ENCODE data around the gene PCDHGA9. TPM values are rescaled to one million over a fixed set of nuclear protein-coding genes. Genes with fewer than 3 reads are reported as not detected.

Gene PCDHGA9
- polyA plus RNA-seq, 1 donor (not counting 4 experiments of a cell fraction or from before 2014, with no cell fraction given): 0.28 TPM

DNA sequence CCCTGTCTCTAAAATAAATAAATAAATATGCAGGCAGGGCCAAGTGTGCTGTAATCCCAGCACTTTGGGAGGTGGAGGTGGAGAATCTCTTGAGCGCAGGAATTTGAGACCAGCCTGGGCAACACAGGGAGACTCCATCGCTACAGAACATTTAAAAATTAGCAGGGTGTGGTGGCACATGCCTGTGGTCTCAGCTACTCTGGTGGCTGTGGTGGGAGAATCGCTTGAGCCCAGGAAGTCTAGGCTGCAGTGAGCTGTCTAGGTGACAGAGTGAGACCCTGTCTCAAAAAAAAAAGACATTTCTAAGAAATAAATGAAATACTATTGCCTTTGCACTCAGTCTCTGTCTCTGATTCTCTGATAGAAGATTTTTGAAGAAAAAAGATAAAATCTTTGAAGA is 9.0 kb downstream of the PCDHGA9 start:
- FAIRE-seq: no peak
- Histone ChIP-seq H2AFZ (ENCODE audit: control insufficient read depth, low read length) (no peak overlapping the region), H3K27ac (ENCODE audit: control insufficient read depth, insufficient read depth, low read length) (no peak overlapping the region), H4K20me1 (ENCODE audit: control insufficient read depth, extremely low read depth, insufficient read depth, low read length) (no peaks in the 10 kb centered on the region), H3K9me1 (ENCODE audit: control insufficient read depth, extremely low read depth, insufficient read depth, low read length) (no peaks in the 10 kb centered on the region), H3K4me1 (ENCODE audit: control insufficient read depth, extremely low read depth, insufficient read depth, low read length) (peaks cover 5% of the 10 kb centered on the region), H3K79me2 (ENCODE audit: control insufficient read depth, insufficient read depth, low read length) (no peaks in the 10 kb centered on the region), H3K4me2 (ENCODE audit: control insufficient read depth, extremely low read depth, insufficient read depth, low read depth, low read length) (no peak overlapping the region), H3K9me3 (ENCODE audit: control insufficient read depth, low read depth, low read length) (peaks cover 23% of the 10 kb centered on the region), H3K27me3 (ENCODE audit: control insufficient read depth, extremely low read depth, insufficient read depth, low read length) (peaks cover 15% of the 10 kb centered on the region), H3K9ac (ENCODE audit: control insufficient read depth, extremely low read depth, insufficient read depth, low read length) (no peak overlapping the region), H3K4me3 (ENCODE audit: control insufficient read depth in 2 of 3, extremely low read depth in 1 of 3, insufficient read depth in 2 of 3, low read depth in 1 of 3, low read length in 3 of 3) (no peak overlapping the region), H3K36me3 (ENCODE audit: control insufficient read depth in 2 of 2, extremely low read depth in 1 of 2, insufficient read depth in 2 of 2, low read length in 2 of 2) (no peaks in the 10 kb centered on the region)
- TF ChIP-seq EZH2 (IDR thresholded peaks at IDR 0.05; ENCODE audit: low read length): no peak
- TF ChIP-seq, protein P1, sequence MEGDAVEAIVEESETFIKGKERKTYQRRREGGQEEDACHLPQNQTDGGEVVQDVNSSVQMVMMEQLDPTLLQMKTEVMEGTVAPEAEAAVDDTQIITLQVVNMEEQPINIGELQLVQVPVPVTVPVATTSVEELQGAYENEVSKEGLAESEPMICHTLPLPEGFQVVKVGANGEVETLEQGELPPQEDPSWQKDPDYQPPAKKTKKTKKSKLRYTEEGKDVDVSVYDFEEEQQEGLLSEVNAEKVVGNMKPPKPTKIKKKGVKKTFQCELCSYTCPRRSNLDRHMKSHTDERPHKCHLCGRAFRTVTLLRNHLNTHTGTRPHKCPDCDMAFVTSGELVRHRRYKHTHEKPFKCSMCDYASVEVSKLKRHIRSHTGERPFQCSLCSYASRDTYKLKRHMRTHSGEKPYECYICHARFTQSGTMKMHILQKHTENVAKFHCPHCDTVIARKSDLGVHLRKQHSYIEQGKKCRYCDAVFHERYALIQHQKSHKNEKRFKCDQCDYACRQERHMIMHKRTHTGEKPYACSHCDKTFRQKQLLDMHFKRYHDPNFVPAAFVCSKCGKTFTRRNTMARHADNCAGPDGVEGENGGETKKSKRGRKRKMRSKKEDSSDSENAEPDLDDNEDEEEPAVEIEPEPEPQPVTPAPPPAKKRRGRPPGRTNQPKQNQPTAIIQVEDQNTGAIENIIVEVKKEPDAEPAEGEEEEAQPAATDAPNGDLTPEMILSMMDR (optimal IDR thresholded peaks at IDR 0.05 in 1 of 3, IDR thresholded peaks at IDR 0.05 in 1 of 3, conservative IDR thresholded peaks at IDR 0.05 in 1 of 3; ENCODE audit: extremely low read depth in 1 of 3, insufficient read depth in 2 of 3, low read length in 3 of 3): no peak
- dilution Hi-C loops (cut with MboI; ENCODE audit: extremely low pct_ligation_motif_present, low sequenced_read_pairs): no loop called here
- no peak for DNase-seq (ENCODE audit: low read depth, low spot score)

DNA sequence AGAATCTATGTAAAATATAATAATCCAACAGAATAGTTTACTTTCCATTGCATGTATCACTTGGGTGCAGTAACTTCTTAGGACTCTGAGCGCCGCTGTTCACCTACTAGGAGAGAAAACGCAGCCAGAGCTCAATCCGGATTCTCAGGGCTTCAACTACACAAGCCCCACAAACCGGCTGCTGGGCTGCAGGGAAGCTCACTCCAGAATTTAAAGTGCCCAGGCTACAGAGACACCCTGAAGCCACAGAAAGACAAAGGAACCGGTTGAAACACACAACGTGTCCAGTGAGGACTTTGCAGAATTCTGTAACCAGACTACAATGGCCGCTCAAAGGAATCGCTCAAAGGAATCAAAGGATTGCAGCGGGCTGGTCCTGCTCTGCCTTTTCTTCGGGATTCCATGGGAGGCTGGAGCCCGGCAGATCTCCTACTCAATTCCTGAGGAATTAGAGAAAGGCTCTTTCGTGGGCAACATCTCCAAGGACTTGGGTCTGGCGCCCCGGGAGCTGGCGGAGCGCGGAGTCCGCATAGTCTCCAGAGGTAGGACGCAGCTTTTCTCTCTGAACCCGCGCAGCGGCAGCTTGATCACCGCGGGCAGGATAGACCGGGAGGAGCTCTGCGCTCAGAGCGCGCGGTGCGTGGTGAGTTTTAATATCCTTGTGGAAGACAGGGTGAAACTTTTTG is 10.4 kb downstream of the PCDHGA9 start, which contains the start of gene PCDHGA10:
TSS of gene PCDHGA10 (plus strand) at position 134 of the 686 bp plus-strand sequence. CDS start at position 323, 189 bp downstream.
- Histone ChIP-seq H3K4me3 (ENCODE audit: control insufficient read depth in 2 of 3, extremely low read depth in 1 of 3, insufficient read depth in 2 of 3, low read depth in 1 of 3, low read length in 3 of 3) (peak within 1 kb of the TSS; percentile 35 to 76 (median 75)), H3K9ac (ENCODE audit: control insufficient read depth, extremely low read depth, insufficient read depth, low read length) (peak within 1 kb of the TSS; percentile 66), H3K9me3 (ENCODE audit: control insufficient read depth, low read depth, low read length) (peaks cover 23% of the 10 kb centered on the region), H3K27ac (ENCODE audit: control insufficient read depth, insufficient read depth, low read length) (peak within 1 kb of the TSS; percentile 14), H3K4me2 (ENCODE audit: control insufficient read depth, extremely low read depth, insufficient read depth, low read depth, low read length) (peak within 1 kb of the TSS; percentile 82), H2AFZ (ENCODE audit: control insufficient read depth, low read length) (peak within 1 kb of the TSS; percentile 80), H3K4me1 (ENCODE audit: control insufficient read depth, extremely low read depth, insufficient read depth, low read length) (peaks cover 5% of the 10 kb centered on the region), H4K20me1 (ENCODE audit: control insufficient read depth, extremely low read depth, insufficient read depth, low read length) (no peaks in the 10 kb centered on the region), H3K36me3 (ENCODE audit: control insufficient read depth in 2 of 2, extremely low read depth in 1 of 2, insufficient read depth in 2 of 2, low read length in 2 of 2) (no peaks in the 10 kb centered on the region), H3K27me3 (ENCODE audit: control insufficient read depth, extremely low read depth, insufficient read depth, low read length) (peaks cover 15% of the 10 kb centered on the region), H3K79me2 (ENCODE audit: control insufficient read depth, insufficient read depth, low read length) (no peaks in the 10 kb centered on the region), H3K9me1 (ENCODE audit: control insufficient read depth, extremely low read depth, insufficient read depth, low read length) (no peaks in the 10 kb centered on the region)
- dilution Hi-C loops (cut with MboI; ENCODE audit: extremely low pct_ligation_motif_present, low sequenced_read_pairs): no loop called here
- peak; percentile 26 for FAIRE-seq
- TF ChIP-seq, protein P1 (optimal IDR thresholded peaks at IDR 0.05 in 1 of 3, IDR thresholded peaks at IDR 0.05 in 1 of 3, conservative IDR thresholded peaks at IDR 0.05 in 1 of 3; ENCODE audit: extremely low read depth in 1 of 3, insufficient read depth in 2 of 3, low read length in 3 of 3): peak; percentile 58 to 72 (median 67)
- TF ChIP-seq EZH2 (IDR thresholded peaks at IDR 0.05; ENCODE audit: low read length): no peak
- DNase-seq (ENCODE audit: low read depth, low spot score): no peak

All from keratinocyte (primary cell).